ENCODE results near the gene FBXW12. TPM values are rescaled to one million over a fixed set of nuclear protein-coding genes. Genes with fewer than 3 reads are reported as not detected.

The FBXW12 gene
- polyA plus RNA-seq, 1 of the 3 experiments (the other 2 are of a cell fraction) = 0.07 TPM

GRCh38 chr3:48412375-48413001, 40.5 kb downstream of the FBXW12 start:
- Histone ChIP-seq H3K9me3 (no peaks in the 10 kb centered on the region), H3K27me3 (ENCODE audit: insufficient read depth) (no peaks in the 10 kb centered on the region), H3K36me3 (replicated peaks in 1 of 2; ENCODE audit: control insufficient read depth in 1 of 2, insufficient read depth in 2 of 2, low read length in 1 of 2) (peaks cover 0 to 78% of the 10 kb centered on the region in 2 experiments), H3K4me2 (no peak overlapping the region), H3K27ac (ENCODE audit: low read depth in 2 of 2, low read length in 1 of 2) (no peak overlapping the region; a peak in 1 of 4 replicates), H4K20me1 (ENCODE audit: insufficient read depth) (no peaks in the 10 kb centered on the region), H2AFZ (ENCODE audit: low read depth) (no peak overlapping the region), H3K9ac (no peak overlapping the region), H3K4me3 (ENCODE audit: low read depth in 2 of 2, low read length in 1 of 2) (no peak overlapping the region), H3K4me1 (ENCODE audit: control insufficient read depth in 1 of 2, insufficient read depth in 2 of 2, low read depth in 1 of 2, low read length in 1 of 2) (no peaks in the 10 kb centered on the region), H3K79me2 (ENCODE audit: insufficient read depth) (no peaks in the 10 kb centered on the region), H3F3A (replicated peaks; ENCODE audit: insufficient read depth) (no peaks in the 10 kb centered on the region), H3K9me2 (no peaks in the 10 kb centered on the region)
- TF ChIP-seq ELF1 (IDR thresholded peaks at IDR 0.05) (no peak), RAD21 (IDR thresholded peaks at IDR 0.05; ENCODE audit: low read length) (no peak), EZH2phosphoT487 (IDR thresholded peaks at IDR 0.05; ENCODE audit: borderline replicate concordance, low read depth) (no peak), NFIC (IDR thresholded peaks at IDR 0.05; ENCODE audit: borderline replicate concordance) (no peak), TCF12 (IDR thresholded peaks at IDR 0.05) (no peak), ZBTB33 (IDR thresholded peaks at IDR 0.05; ENCODE audit: borderline replicate concordance, low read depth) (no peak), SMC3 (IDR thresholded peaks at IDR 0.05; ENCODE audit: low read depth, low read length) (no peak), GATA2 (CRISPR knock-in tag; IDR thresholded peaks at IDR 0.05) (no peak), PBX3 (IDR thresholded peaks at IDR 0.05) (no peak), POLR2AphosphoS5 (IDR thresholded peaks at IDR 0.05; ENCODE audit: low read depth, low read length) (no peak), MXI1 (IDR thresholded peaks at IDR 0.05; ENCODE audit: low read depth, low read length) (no peak)
- POLR2A ChIA-PET = interaction anchor here (0.6 kb wide), 1 partner anchor 127 kb away, joined by 4 read pairs; no protein-coding TSS in a partner anchor
- DNase-seq = no peak
- 95% methylated on average over 15 of the region's 19 CpGs for WGBS (ENCODE audit: low lambda C conversion rate)
- CTCF ChIA-PET = interaction anchor here (3.1 to 15.6 kb wide), 2 partner anchors 12 to 19 kb away, joined by 14 to 399 read pairs; partner anchors contain the start of gene PLXNB1

GRCh38 chr3:48413086-48413485, 41.1 kb downstream of the FBXW12 start:
- H3K9ac ChIP-seq = no peak overlapping the region
- no peak overlapping the region for H2AFZ ChIP-seq (ENCODE audit: low read depth)
- no peaks in the 10 kb centered on the region for H3F3A ChIP-seq (replicated peaks; ENCODE audit: insufficient read depth)
- ChIA-PET CTCF (interaction anchor here (3.1 to 15.6 kb wide), 2 partner anchors 12 to 18 kb away, joined by 14 to 399 read pairs; partner anchors contain the start of gene PLXNB1), POLR2A (interaction anchor here (0.6 kb wide), 1 partner anchor 128 kb away, joined by 4 read pairs; no protein-coding TSS in a partner anchor)
- no peaks in the 10 kb centered on the region for H4K20me1 ChIP-seq (ENCODE audit: insufficient read depth)
- H3K36me3 ChIP-seq (replicated peaks in 1 of 2; ENCODE audit: control insufficient read depth in 1 of 2, insufficient read depth in 2 of 2, low read length in 1 of 2) = peaks cover 0 to 80% of the 10 kb centered on the region in 2 experiments
- no peak for DNase-seq
- H3K27ac ChIP-seq (ENCODE audit: low read depth in 2 of 2, low read length in 1 of 2) = no peak overlapping the region
- no peaks in the 10 kb centered on the region for H3K79me2 ChIP-seq (ENCODE audit: insufficient read depth)
- 90% methylated on average over 7 of the region's 8 CpGs for WGBS (ENCODE audit: low lambda C conversion rate)
- no peaks in the 10 kb centered on the region for H3K9me3 ChIP-seq
- no peak overlapping the region for H3K4me2 ChIP-seq
- H3K27me3 ChIP-seq (ENCODE audit: insufficient read depth) = no peaks in the 10 kb centered on the region
- H3K4me1 ChIP-seq (ENCODE audit: control insufficient read depth in 1 of 2, insufficient read depth in 2 of 2, low read depth in 1 of 2, low read length in 1 of 2) = no peaks in the 10 kb centered on the region
- no peaks in the 10 kb centered on the region for H3K9me2 ChIP-seq
- no peak overlapping the region for H3K4me3 ChIP-seq (ENCODE audit: low read depth in 2 of 2, low read length in 1 of 2)
- no peak for TF ChIP-seq NRF1 (IDR thresholded peaks at IDR 0.05; ENCODE audit: low read depth, low read length)
- TF ChIP-seq FOXJ3 (CRISPR knock-in tag; IDR thresholded peaks at IDR 0.05) = no peak
- TF ChIP-seq IRF3 (IDR thresholded peaks at IDR 0.05; ENCODE audit: low read depth, low read length) = no peak
- no peak for TF ChIP-seq EZH2phosphoT487 (IDR thresholded peaks at IDR 0.05; ENCODE audit: borderline replicate concordance, low read depth)
- TF ChIP-seq NFIC (IDR thresholded peaks at IDR 0.05; ENCODE audit: borderline replicate concordance) = no peak
- TF ChIP-seq TAF1 (IDR thresholded peaks at IDR 0.05; ENCODE audit: borderline replicate concordance, low read depth, low read length) = no peak
- TF ChIP-seq TEAD4 (IDR thresholded peaks at IDR 0.05; ENCODE audit: borderline replicate concordance, insufficient read depth) = no peak
- TF ChIP-seq TCF12 (IDR thresholded peaks at IDR 0.05) = no peak
- no peak for TF ChIP-seq ELF1 (IDR thresholded peaks at IDR 0.05)
- TF ChIP-seq MAX (IDR thresholded peaks at IDR 0.05; ENCODE audit: low read depth) = no peak
- no peak for TF ChIP-seq REST (IDR thresholded peaks at IDR 0.05; ENCODE audit: low read depth, low read length)

All from SK-N-SH (cell line).